Measurements from ENCODE around the gene PTPRA. TPM values are rescaled to one million over a fixed set of nuclear protein-coding genes. Genes with fewer than 3 reads are reported as not detected.
A peak's percentile ranks its signal among the peaks of the same experiment; 100 is the strongest.

The PTPRA gene
- total and polyA plus RNA-seq, 2 of the 8 experiments (the other 6 are each of a cell fraction or from before 2014, with no cell fraction given), result 47.7 to 51.3 TPM

DNA sequence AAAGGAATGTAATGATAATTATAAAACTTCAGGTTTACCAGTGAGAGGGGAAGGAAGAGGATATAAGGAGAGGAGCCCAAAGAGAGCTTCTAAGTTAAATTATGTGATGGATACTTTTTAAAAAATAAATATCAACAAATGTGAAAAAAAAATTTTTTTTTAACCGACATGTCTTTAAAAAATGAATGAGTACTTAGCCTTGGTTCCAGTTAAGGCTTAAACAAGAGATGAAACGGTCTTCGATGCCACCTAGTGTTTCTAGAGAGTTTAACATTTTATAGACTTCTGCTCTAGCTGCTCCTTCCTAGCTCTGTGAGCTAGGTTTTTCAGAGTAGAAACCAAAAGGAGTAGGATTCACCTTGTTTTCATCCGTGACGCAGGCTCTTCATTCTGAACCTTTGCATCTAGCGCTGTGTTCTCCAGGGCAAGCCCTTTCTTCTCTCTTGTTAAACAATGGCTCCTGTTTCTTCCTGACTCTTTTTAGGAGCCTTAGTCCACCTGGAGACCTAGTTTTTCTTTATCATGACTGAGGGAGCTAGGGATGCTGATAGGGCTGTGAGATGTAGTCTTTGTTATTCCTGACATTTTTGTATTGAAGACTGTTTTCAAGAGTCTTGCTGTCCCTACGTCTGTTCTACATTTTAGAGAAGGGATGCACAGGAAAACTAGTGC is 127.7 kb downstream of the PTPRA start:
- Histone ChIP-seq H3K79me2 (ENCODE audit: control insufficient read depth in 1 of 2, insufficient read depth in 2 of 2, low read length in 2 of 2) (no peaks in the 10 kb centered on the region), H3K27me3 (replicated peaks in 1 of 4; ENCODE audit: control insufficient read depth in 3 of 4, extremely low read depth in 1 of 4, insufficient read depth in 3 of 4, low read length in 3 of 4) (no peaks in the 10 kb centered on the region), H3K23ac (ENCODE audit: insufficient read length) (no peak overlapping the region), H2AFZ (ENCODE audit: low read length) (no peak overlapping the region), H4K5ac (ENCODE audit: insufficient read length, low read depth, low read length) (no peak overlapping the region), H4K20me1 (replicated peaks in 1 of 2; ENCODE audit: control insufficient read depth in 1 of 2, insufficient read depth in 2 of 2, low read length in 2 of 2) (peaks cover 0 to 2% of the 10 kb centered on the region in 2 experiments), H3K56ac (replicated peaks; ENCODE audit: insufficient read length, low read depth, low read length) (no peak overlapping the region), H3K9ac (replicated peaks in 1 of 4; ENCODE audit: extremely low read depth in 1 of 4, low read depth in 3 of 4, low read length in 3 of 4) (0 out of 7 replicates have a peak overlapping the region, but pooled peaks of 1 of the 4 experiments have one; percentile 40), H3K18ac (ENCODE audit: extremely low read depth, low read length) (no peak overlapping the region), H2BK15ac (ENCODE audit: low read length) (no peak overlapping the region), H3K79me1 (ENCODE audit: low read depth, low read length) (no peaks in the 10 kb centered on the region), H2BK120ac (replicated peaks; ENCODE audit: low read depth, low read length) (no peak overlapping the region), H3K4ac (replicated peaks; ENCODE audit: insufficient read length, low read depth, low read length) (no peak overlapping the region), H4K8ac (ENCODE audit: extremely low read depth, insufficient read depth, low read length) (no peak overlapping the region), H4K91ac (replicated peaks; ENCODE audit: insufficient read length, low read length) (no peak overlapping the region), H2BK5ac (ENCODE audit: low read depth, low read length) (no peak overlapping the region), H3K9me3 (ENCODE audit: insufficient read depth in 2 of 2, low read depth in 1 of 2, low read length in 1 of 2) (no peaks in the 10 kb centered on the region), H3K4me3 (ENCODE audit: extremely low read depth in 1 of 4, insufficient read depth in 2 of 4, low read depth in 3 of 4, low read length in 4 of 4) (no peak overlapping the region), H3K14ac (ENCODE audit: insufficient read length) (no peak overlapping the region), H3K36me3 (ENCODE audit: control insufficient read depth in 2 of 4, insufficient read depth in 4 of 4, low read length in 3 of 4) (peaks cover 0 to 8% (median 2%) of the 10 kb centered on the region in 4 experiments; a peak in 2 of 8 replicates), H3K4me1 (replicated peaks in 1 of 4; ENCODE audit: control insufficient read depth in 3 of 4, insufficient read depth in 4 of 4, low read length in 3 of 4) (peaks cover 0 to 5% (median 2%) of the 10 kb centered on the region in 4 experiments; a peak in 1 of 7 replicates), H2BK12ac (ENCODE audit: low read depth, low read length) (no peak overlapping the region), H2BK20ac (ENCODE audit: low read length) (no peak overlapping the region), H3K4me2 (ENCODE audit: insufficient read depth in 1 of 2, low read depth in 2 of 2, low read length in 2 of 2) (no peak overlapping the region), H2AK5ac (ENCODE audit: low read depth, low read length) (no peak overlapping the region), H3K23me2 (ENCODE audit: low read depth, low read length) (no peaks in the 10 kb centered on the region), H3K27ac (ENCODE audit: low read depth, low read length) (no peak overlapping the region)
- FAIRE-seq (peak; percentile 87), DNase-seq (ENCODE audit: low read depth in 1 of 2, low spot score in 2 of 2) (no peak)
- 54% methylated on average over 7 of the region's 7 CpGs; no CpG with 5 or more reads in 1 of the 2 experiments for WGBS, 2 experiments (ENCODE audit: extremely low coverage in 1 of 2, insufficient coverage in 1 of 2, insufficient read length in 1 of 2, insufficient replicate concordance in 2 of 2, low coverage in 1 of 2, low lambda C conversion rate in 2 of 2, missing lambda C conversion rate in 1 of 2)
- TF ChIP-seq, protein P1, sequence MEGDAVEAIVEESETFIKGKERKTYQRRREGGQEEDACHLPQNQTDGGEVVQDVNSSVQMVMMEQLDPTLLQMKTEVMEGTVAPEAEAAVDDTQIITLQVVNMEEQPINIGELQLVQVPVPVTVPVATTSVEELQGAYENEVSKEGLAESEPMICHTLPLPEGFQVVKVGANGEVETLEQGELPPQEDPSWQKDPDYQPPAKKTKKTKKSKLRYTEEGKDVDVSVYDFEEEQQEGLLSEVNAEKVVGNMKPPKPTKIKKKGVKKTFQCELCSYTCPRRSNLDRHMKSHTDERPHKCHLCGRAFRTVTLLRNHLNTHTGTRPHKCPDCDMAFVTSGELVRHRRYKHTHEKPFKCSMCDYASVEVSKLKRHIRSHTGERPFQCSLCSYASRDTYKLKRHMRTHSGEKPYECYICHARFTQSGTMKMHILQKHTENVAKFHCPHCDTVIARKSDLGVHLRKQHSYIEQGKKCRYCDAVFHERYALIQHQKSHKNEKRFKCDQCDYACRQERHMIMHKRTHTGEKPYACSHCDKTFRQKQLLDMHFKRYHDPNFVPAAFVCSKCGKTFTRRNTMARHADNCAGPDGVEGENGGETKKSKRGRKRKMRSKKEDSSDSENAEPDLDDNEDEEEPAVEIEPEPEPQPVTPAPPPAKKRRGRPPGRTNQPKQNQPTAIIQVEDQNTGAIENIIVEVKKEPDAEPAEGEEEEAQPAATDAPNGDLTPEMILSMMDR (IDR thresholded peaks at IDR 0.05; ENCODE audit: control extremely low read depth in 1 of 3, insufficient read depth in 1 of 3, low read depth in 1 of 3, low read length in 3 of 3), result peak in 2 of 3 experiments; percentile 45 to 53; a peak in 2 of 4 replicates
- TF ChIP-seq RAD21 (IDR thresholded peaks at IDR 0.05 in 1 of 2, conservative IDR thresholded peaks at IDR 0.05 in 1 of 2; ENCODE audit: low read depth in 2 of 2, low read length in 2 of 2) (peak; percentile 73 to 79), SP2 (IDR thresholded peaks at IDR 0.05; ENCODE audit: low read length) (no peak)
- ChIA-PET CTCF (ENCODE audit: partially characterized antibody) (interaction anchor here (0.6 to 2.4 kb wide), 34 partner anchors 9 to 507 kb away, joined by 3 to 20 read pairs (median 4); partner anchors contain the start of gene PTPRA), POLR2A (ENCODE audit: partially characterized antibody) (interaction anchor here (0.8 to 1.3 kb wide), 2 partner anchors 28 to 128 kb away, joined by 3 to 4 read pairs; partner anchors contain the start of gene PTPRA)
